Endothelial cell of umbilical vein (primary cell): ENCODE data around the gene CDH22. TPM values are rescaled to one million over a fixed set of nuclear protein-coding genes. Genes with fewer than 3 reads are reported as not detected.

Experiments
- BruUV-seq: library from RNA; stranded (reverse); fragments of 400-500 nt; replicated peaks from 2 replicates; lab custom pipeline; 2021; lab: Mats Ljungman, UMichigan
- CTCF ChIA-PET: fragments of 300-600, 350-600 bp; sonication (Branson Sonifier 250); formaldehyde crosslinking; loops from one replicate; lab custom pipeline; 2021; ENCODE audit warnings: antibody characterized with exemption, inconsistent platforms; lab: Charles Lee
- POLR2A ChIA-PET: fragments of 300-600, 350-600 bp; sonication (Branson Sonifier 250); formaldehyde crosslinking; loops from one replicate; lab custom pipeline; 2021; ENCODE audit warnings: antibody characterized with exemption, inconsistent platforms; lab: Charles Lee
- DNase-seq: peaks from one replicate; pipeline ENCODE4 v3.0.0-alpha.2; 2011; ENCODE audit warnings: low read depth, low spot score
- FAIRE-seq: peaks from 2 replicates; lab custom pipeline; 2011; peaks lifted over from hg19 to GRCh38; lab: Jason Lieb, UNC
- H2AFZ ChIP-seq: 2 replicates; pipeline ENCODE4 v1.6.0; 2012; ENCODE audit warnings: low read depth, low read length, control low read depth, inconsistent platforms
- H3K27ac ChIP-seq: 2 replicates; pipeline ENCODE4 v1.5.1; 2011; ENCODE audit warnings: low read depth, mild to moderate bottlenecking, control low read depth, low read length, moderate library complexity; ENCODE audit not compliant: insufficient read depth
- H3K27me3 ChIP-seq, 2 experiments: 2 replicates each; pipeline versions ENCODE4 v1.6.0 to v1.6.1; 2011; ENCODE audit warnings: low read length in 2 of 2, mixed read lengths in 1 of 2; ENCODE audit not compliant: control insufficient read depth in 2 of 2, insufficient read depth in 2 of 2
- H3K36me3 ChIP-seq, 2 experiments: 2 replicates in 1 of 2; 3 replicates in 1 of 2; pipeline ENCODE4 v1.5.1; 2011; ENCODE audit warnings: low read length in 2 of 2, mild to moderate bottlenecking in 1 of 2, moderate library complexity in 1 of 2; ENCODE audit not compliant: control insufficient read depth in 2 of 2, insufficient read depth in 2 of 2; ENCODE audit errors: extremely low read depth in 1 of 2
- H3K4me1 ChIP-seq: 3 replicates; pipeline ENCODE4 v1.5.1; 2011; ENCODE audit warnings: mild to moderate bottlenecking, low read length; ENCODE audit not compliant: control insufficient read depth, insufficient read depth; ENCODE audit errors: extremely low read depth
- H3K4me2 ChIP-seq: 2 replicates; pipeline ENCODE4 v1.6.1; 2011; ENCODE audit warnings: low read length, control low read depth, mixed read lengths; ENCODE audit not compliant: insufficient read depth
- H3K4me3 ChIP-seq, 3 experiments: fragments of 200-600 bp in 1 of 3; sonication (generic), shearing (Covaris generic) in 1 of 3; replicated peaks in 1 of 3; 2 replicates each; pipeline ENCODE4 v1.5.1; 2011 to 2016; ENCODE audit warnings: control low read depth in 3 of 3, low read length in 3 of 3, mild to moderate bottlenecking in 2 of 3, inconsistent platforms in 1 of 3, low read depth in 1 of 3, moderate library complexity in 1 of 3; ENCODE audit not compliant: insufficient read depth in 1 of 3
- H3K79me2 ChIP-seq: 2 replicates; pipeline ENCODE4 v1.6.0; 2012; ENCODE audit warnings: low read length, inconsistent platforms; ENCODE audit not compliant: control insufficient read depth, insufficient read depth
- H3K9ac ChIP-seq: replicated peaks from 2 replicates; pipeline ENCODE3; 2011; ENCODE audit warnings: low read length, control low read depth; ENCODE audit not compliant: insufficient read depth; ENCODE audit errors: extremely low read depth
- H3K9me1 ChIP-seq: replicated peaks from 3 replicates; pipeline ENCODE4 v1.6.0; 2011; ENCODE audit warnings: mild to moderate bottlenecking, low read length; ENCODE audit not compliant: control insufficient read depth, insufficient read depth; ENCODE audit errors: extremely low read depth
- H3K9me3 ChIP-seq: replicated peaks from 2 replicates; pipeline ENCODE4 v1.5.1; 2012; ENCODE audit warnings: low read length, inconsistent platforms; ENCODE audit not compliant: control insufficient read depth, insufficient read depth
- H4K20me1 ChIP-seq: replicated peaks from 2 replicates; pipeline ENCODE3; 2011; ENCODE audit warnings: mild to moderate bottlenecking, low read length; ENCODE audit not compliant: control insufficient read depth, insufficient read depth; ENCODE audit errors: extremely low read depth
- EZH2 ChIP-seq: IDR thresholded peaks from 2 replicates; pipeline ENCODE4 v1.6.1; 2012; ENCODE audit warnings: borderline replicate concordance, low read depth, mild to moderate bottlenecking, moderate library complexity, low read length, inconsistent platforms; ENCODE audit not compliant: severe bottlenecking
- FOS ChIP-seq: IDR thresholded peaks from 2 replicates; pipeline ENCODE4 v1.6.1; 2011; ENCODE audit warnings: mild to moderate bottlenecking, low read length, moderate library complexity, borderline replicate concordance; ENCODE audit not compliant: insufficient read depth
- GATA2 ChIP-seq: IDR thresholded peaks from 2 replicates; pipeline ENCODE4 v1.7.0; 2011; ENCODE audit warnings: low read depth, mild to moderate bottlenecking, moderate library complexity, mixed read lengths, low read length; ENCODE audit not compliant: insufficient read length, insufficient read depth
- JUN ChIP-seq: IDR thresholded peaks from 2 replicates; pipeline ENCODE4 v1.6.1; 2011; ENCODE audit warnings: borderline replicate concordance, low read depth; ENCODE audit not compliant: insufficient read length, insufficient read depth
- MYC ChIP-seq: IDR thresholded peaks from one replicate; pipeline ENCODE4 v1.6.1; 2011; ENCODE audit warnings: mild to moderate bottlenecking, low read depth, low read length
- POLR2A ChIP-seq: IDR thresholded peaks from 2 replicates; pipeline ENCODE4 v1.6.1; 2012; ENCODE audit warnings: low read depth, mild to moderate bottlenecking, control low read depth, low read length
- POLR2AphosphoS5 ChIP-seq: IDR thresholded peaks from 2 replicates; pipeline ENCODE4 v1.6.1; 2012; ENCODE audit warnings: low read depth, mild to moderate bottlenecking, control low read depth, low read length, moderate library complexity; ENCODE audit not compliant: insufficient read depth
- dilution Hi-C: fragments of 300-500 bp; cut with MboI; formaldehyde crosslinking; loops from one replicate; pipeline ENCODE4 v1.15.0; 2019; ENCODE audit warnings: low sequenced_read_pairs; ENCODE audit not compliant: extremely low pct_ligation_motif_present
- intact Hi-C: fragments of 100-400 bp; cut with micrococcal nuclease; formaldehyde crosslinking; loops from one replicate; pipeline ENCODE4 v1.10.0; 2022
- polyA plus RNA-seq, 4 experiments: library from polyadenylated mRNA; depleted of rRNA in 3 of 4; stranded (reverse) in 3 of 4; unstranded in 1 of 4; fragments of >200 nt; gene quantifications; 2 replicates each; pipeline versions ENCODE4 v1.2.1 to v1.2.3, GENCODE V29; 2011 to 2012; ENCODE audit warnings: missing spikeins in 1 of 4
- total RNA-seq: library from RNA; stranded (reverse); gene quantifications from 2 replicates; pipeline ENCODE4 v1.2.3, GENCODE V29; 2021
- TF ChIP-seq, protein P1 (sequence below): IDR thresholded peaks from 2 replicates; pipeline ENCODE4 v1.6.1; 2011; ENCODE audit not compliant: insufficient read depth, insufficient read length
- TF ChIP-seq, protein P2 (sequence below), 2 donors: IDR thresholded peaks; 1 replicate in 1 of 2; 2 replicates in 1 of 2; pipeline ENCODE4 v1.5.1; 2011; ENCODE audit warnings: low read length in 2 of 2, mild to moderate bottlenecking in 2 of 2, moderate library complexity in 2 of 2, control low read depth in 1 of 2, inconsistent platforms in 1 of 2, low read depth in 1 of 2; ENCODE audit not compliant: insufficient read depth in 1 of 2; ENCODE audit errors: extremely low read depth in 1 of 2

CDH22 gene
- total and polyA plus RNA-seq, 2 donors (not counting 3 experiments of a cell fraction or from before 2014, with no cell fraction given), result not detected

- Histone ChIP-seq H3K9me1 (no peaks in the 10 kb centered on the region), H3K4me3 (no peak overlapping the region), H3K36me3 (no peaks in the 10 kb centered on the region), H3K4me1 (peaks cover 5% of the 10 kb centered on the region), H3K27me3 (peaks cover 12 to 15% of the 10 kb centered on the region in 2 experiments), H3K9ac (no peak overlapping the region), H3K27ac (no peak overlapping the region), H3K4me2 (no peak overlapping the region), H3K79me2 (no peaks in the 10 kb centered on the region), H2AFZ (no peak overlapping the region), H3K9me3 (no peaks in the 10 kb centered on the region), H4K20me1 (no peaks in the 10 kb centered on the region)
- ChIA-PET POLR2A (no interaction called here), CTCF (no interaction called here)
- DNase-seq (no peak), FAIRE-seq (no peak)
- TF ChIP-seq EZH2 (no peak), GATA2 (no peak), POLR2A (no peak), POLR2AphosphoS5 (no peak), MYC (no peak), JUN (no peak), FOS (no peak)
- TF ChIP-seq, protein P1, sequence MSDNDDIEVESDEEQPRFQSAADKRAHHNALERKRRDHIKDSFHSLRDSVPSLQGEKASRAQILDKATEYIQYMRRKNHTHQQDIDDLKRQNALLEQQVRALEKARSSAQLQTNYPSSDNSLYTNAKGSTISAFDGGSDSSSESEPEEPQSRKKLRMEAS, result no peak
- TF ChIP-seq, protein P2, sequence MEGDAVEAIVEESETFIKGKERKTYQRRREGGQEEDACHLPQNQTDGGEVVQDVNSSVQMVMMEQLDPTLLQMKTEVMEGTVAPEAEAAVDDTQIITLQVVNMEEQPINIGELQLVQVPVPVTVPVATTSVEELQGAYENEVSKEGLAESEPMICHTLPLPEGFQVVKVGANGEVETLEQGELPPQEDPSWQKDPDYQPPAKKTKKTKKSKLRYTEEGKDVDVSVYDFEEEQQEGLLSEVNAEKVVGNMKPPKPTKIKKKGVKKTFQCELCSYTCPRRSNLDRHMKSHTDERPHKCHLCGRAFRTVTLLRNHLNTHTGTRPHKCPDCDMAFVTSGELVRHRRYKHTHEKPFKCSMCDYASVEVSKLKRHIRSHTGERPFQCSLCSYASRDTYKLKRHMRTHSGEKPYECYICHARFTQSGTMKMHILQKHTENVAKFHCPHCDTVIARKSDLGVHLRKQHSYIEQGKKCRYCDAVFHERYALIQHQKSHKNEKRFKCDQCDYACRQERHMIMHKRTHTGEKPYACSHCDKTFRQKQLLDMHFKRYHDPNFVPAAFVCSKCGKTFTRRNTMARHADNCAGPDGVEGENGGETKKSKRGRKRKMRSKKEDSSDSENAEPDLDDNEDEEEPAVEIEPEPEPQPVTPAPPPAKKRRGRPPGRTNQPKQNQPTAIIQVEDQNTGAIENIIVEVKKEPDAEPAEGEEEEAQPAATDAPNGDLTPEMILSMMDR (IDR thresholded peaks at IDR 0.05; ENCODE audit: extremely low read depth in 1 of 2, insufficient read depth in 1 of 2, low read depth in 1 of 2, low read length in 2 of 2), result no peak
- BruUV-seq, result no TSS peak
- intact Hi-C loops (no loop called here), dilution Hi-C loops (no loop called here)
Measured at GRCh38 chr20:46253391-46253790, 54.9 kb downstream of the CDH22 start.
